ENCODE results near the gene WDHD1.

GRCh38 chr14:55047301-55048053 is 20.6 kb upstream of the WDHD1 start:
- TF ChIP-seq CTCF (IDR thresholded peaks at IDR 0.05) = no peak
- TF ChIP-seq ZFX (IDR thresholded peaks at IDR 0.05; ENCODE audit: borderline replicate concordance) = no peak
